ENCODE results near the gene MLLT6. TPM values are rescaled to one million over a fixed set of nuclear protein-coding genes. Genes with fewer than 3 reads are reported as not detected.
A peak's percentile ranks its signal among the peaks of the same experiment; 100 is the strongest.

Gene MLLT6
- total and polyA plus RNA-seq, 8 donors, result 51.3 to 181 (median 68.7) TPM

DNA sequence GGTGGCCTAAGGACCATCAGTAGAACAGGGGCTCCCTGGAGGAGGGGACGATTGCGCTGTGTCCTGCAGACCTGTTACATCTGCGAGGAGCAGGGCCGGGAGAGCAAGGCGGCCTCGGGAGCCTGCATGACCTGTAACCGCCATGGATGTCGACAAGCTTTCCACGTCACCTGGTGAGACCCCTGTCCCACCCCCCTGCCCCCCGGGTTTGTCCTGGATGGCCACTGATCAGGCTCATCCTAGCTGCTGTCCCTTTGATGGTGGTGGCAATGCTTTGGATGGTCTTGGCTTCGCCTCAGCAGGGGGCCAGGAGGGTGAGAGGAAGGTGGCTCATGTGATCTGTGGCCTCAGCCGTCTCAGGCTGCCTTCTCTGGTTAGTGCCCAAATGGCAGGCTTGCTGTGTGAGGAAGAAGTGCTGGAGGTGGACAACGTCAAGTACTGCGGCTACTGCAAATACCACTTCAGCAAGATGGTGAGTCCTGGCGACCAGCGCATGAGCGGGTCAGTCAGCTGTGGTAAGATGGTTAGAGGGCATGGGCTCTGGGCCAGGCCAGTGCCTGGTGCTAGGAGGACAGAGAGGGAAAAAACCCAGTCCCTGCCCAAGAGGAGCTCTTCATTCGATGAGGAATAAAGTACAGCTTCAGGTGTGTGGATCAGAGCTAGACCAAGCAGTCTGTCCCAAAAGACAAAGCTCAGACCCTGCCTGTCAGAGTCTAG is 4.2 kb downstream of the MLLT6 start:
- H3K36me3 ChIP-seq, result peaks cover 0 to 9% (median 5%) of the 10 kb centered on the region in 3 donors
- H3K4me3 ChIP-seq, result no peak overlapping the region
- H3K9me3 ChIP-seq, result no peaks in the 10 kb centered on the region
- FAIRE-seq, result no peak
- intact Hi-C loops (cut with DNase I), result no loop called here
- 89 to 91% methylated on average over 18 of the region's 18 CpGs for WGBS, 2 donors
- no peak for ATAC-seq
- H3K27me3 ChIP-seq, result no peaks in the 10 kb centered on the region
- peaks cover 0 to 5% (median 5%) of the 10 kb centered on the region in 3 donors for H3K4me1 ChIP-seq
- TF ChIP-seq, protein P1, sequence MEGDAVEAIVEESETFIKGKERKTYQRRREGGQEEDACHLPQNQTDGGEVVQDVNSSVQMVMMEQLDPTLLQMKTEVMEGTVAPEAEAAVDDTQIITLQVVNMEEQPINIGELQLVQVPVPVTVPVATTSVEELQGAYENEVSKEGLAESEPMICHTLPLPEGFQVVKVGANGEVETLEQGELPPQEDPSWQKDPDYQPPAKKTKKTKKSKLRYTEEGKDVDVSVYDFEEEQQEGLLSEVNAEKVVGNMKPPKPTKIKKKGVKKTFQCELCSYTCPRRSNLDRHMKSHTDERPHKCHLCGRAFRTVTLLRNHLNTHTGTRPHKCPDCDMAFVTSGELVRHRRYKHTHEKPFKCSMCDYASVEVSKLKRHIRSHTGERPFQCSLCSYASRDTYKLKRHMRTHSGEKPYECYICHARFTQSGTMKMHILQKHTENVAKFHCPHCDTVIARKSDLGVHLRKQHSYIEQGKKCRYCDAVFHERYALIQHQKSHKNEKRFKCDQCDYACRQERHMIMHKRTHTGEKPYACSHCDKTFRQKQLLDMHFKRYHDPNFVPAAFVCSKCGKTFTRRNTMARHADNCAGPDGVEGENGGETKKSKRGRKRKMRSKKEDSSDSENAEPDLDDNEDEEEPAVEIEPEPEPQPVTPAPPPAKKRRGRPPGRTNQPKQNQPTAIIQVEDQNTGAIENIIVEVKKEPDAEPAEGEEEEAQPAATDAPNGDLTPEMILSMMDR (IDR thresholded peaks at IDR 0.05), result no peak
- DNase-seq, result peak in 1 of 6 donors; percentile 12
- no peak overlapping the region for H3K27ac ChIP-seq

DNA sequence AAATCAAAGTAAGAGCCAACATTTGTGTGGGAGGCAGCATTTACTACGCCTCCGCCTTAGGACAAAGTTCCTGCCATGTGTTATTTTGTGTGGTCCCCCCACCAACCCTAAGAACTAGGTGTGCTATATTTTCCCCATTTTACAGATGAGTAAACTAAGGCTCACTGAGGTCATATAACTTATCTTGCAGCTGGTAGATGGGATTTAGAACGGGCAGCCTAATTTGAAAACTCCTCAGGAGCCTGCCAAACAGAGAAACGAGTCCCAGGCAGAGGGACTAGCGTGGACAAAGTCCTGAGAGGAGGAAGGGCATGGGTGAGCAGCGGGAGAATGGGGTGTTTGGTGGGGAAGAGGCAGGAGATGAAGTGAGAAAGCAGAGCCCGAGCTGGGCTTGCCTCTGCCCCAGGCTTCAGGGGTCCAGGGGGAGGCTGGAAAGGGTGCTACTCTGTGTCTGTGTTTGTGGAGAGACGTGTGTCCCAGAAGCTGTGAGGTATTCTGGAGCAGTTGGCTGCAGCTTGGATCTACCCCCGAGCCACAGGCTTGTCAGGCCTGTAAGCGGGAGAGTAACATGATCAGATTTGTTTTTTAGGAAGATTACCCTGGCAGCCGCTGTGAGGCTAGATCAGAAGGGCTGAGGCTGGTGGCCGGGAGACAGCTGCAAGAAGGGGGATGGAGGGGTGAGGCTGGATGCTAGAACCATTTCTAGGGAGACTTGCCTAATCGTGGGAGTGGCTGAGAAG is 5.0 kb downstream of the MLLT6 start:
- FAIRE-seq (no peak), ATAC-seq (no peak), DNase-seq (no peak)
- Histone ChIP-seq H3K4me1 (peaks cover 0 to 5% (median 5%) of the 10 kb centered on the region in 3 donors), H3K27me3 (no peaks in the 10 kb centered on the region), H3K27ac (no peak overlapping the region), H3K36me3 (peaks cover 0 to 9% (median 6%) of the 10 kb centered on the region in 3 donors), H3K4me3 (no peak overlapping the region), H3K9me3 (no peaks in the 10 kb centered on the region)
- TF ChIP-seq, protein P1 (IDR thresholded peaks at IDR 0.05), result no peak
- intact Hi-C loops (cut with DNase I), result no loop called here
- 68% methylated on average over 13 of the region's 13 CpGs for WGBS, 2 donors

DNA sequence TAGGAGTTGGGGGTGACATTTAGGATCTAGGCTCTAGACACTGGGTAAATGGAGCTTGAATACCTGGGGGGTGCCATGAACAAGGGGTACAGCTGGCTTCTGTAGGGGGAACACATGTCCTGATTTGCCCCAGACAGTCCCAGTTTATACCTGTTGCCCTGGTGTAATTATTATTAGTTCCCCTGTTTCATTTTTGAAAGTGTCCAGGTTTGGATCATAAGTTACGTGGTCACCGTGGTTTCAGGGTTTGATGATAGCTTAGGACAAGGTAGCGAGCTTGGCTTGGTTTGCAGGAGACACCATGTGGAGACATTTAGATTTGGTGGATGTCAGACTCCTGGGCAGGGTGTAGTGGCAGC is 5.5 kb downstream of the MLLT6 start:
- H3K4me3 ChIP-seq, result no peak overlapping the region
- intact Hi-C loops (cut with DNase I), result no loop called here
- ATAC-seq (no peak), FAIRE-seq (no peak), DNase-seq (no peak)
- peaks cover 0 to 9% (median 6%) of the 10 kb centered on the region in 3 donors for H3K36me3 ChIP-seq
- no peak overlapping the region for H3K27ac ChIP-seq
- H3K4me1 ChIP-seq, result peaks cover 0 to 5% (median 5%) of the 10 kb centered on the region in 3 donors
- 85 to 88% methylated on average over 3 of the region's 3 CpGs for WGBS, 2 donors
- H3K9me3 ChIP-seq, result no peaks in the 10 kb centered on the region
- TF ChIP-seq, protein P1 (IDR thresholded peaks at IDR 0.05), result no peak
- H3K27me3 ChIP-seq, result no peaks in the 10 kb centered on the region

DNA sequence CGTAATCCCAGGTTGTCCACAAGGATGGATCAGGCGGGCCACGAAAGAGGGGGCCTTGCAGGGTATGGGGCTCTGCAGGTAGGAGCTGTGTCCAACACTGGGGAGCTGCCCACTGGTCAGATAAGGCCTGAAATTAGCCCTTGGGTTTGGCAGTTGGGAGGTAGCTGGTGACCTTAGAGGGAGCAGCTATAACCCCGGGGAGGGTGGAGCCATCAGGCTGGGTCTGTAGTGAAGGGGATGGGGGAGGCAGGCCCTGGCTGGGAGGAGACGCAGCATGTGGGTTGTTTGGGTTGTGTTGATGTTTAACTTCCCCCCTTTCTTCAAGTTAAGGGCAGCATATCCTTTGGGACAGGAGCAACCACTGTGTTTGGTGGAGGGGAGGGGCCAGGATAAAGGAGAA is 5.9 kb downstream of the MLLT6 start:
- H3K4me3 ChIP-seq, result no peak overlapping the region
- no peaks in the 10 kb centered on the region for H3K27me3 ChIP-seq
- H3K9me3 ChIP-seq, result no peaks in the 10 kb centered on the region
- WGBS, 2 donors, result 68 to 70% methylated on average over 5 of the region's 5 CpGs
- FAIRE-seq (no peak), ATAC-seq (no peak), DNase-seq (no peak)
- peaks cover 0 to 5% (median 5%) of the 10 kb centered on the region in 3 donors for H3K4me1 ChIP-seq
- peaks cover 0 to 11% (median 6%) of the 10 kb centered on the region in 3 donors for H3K36me3 ChIP-seq
- TF ChIP-seq, protein P1 (IDR thresholded peaks at IDR 0.05), result no peak
- intact Hi-C loops (cut with DNase I), result no loop called here
- H3K27ac ChIP-seq, result no peak overlapping the region

Measured in pancreas (tissue), 10 donors.